HG03520 (cell line): ENCODE data around the gene SSR3.
"Not testable (repeated sequence)": the region's sequence is repeated elsewhere in the genome, so short reads cannot be mapped to it uniquely, and the experiment has no call there.

ENCODE experiments used
- ATAC-seq: cut with Tn5 transposase; IDR thresholded peaks from one replicate; pipeline ENCODE4 v1.9.1; 2021; ENCODE audit warnings: mild to moderate bottlenecking, moderate library complexity; ENCODE audit not compliant: unreplicated experiment

Gene SSR3

GRCh38 chr3:156576651-156577348 lies 21.9 kb upstream of the SSR3 start:
- ATAC-seq, result no peak

- no peak for ATAC-seq
Measured at GRCh38 chr3:156576051-156576450, 21.1 kb upstream of the SSR3 start.

- ATAC-seq, result no peak
Measured at GRCh38 chr3:156575641-156576040, 20.7 kb upstream of the SSR3 start.

GRCh38 chr3:156569881-156570280 lies 15.0 kb upstream of the SSR3 start:
- ATAC-seq, result not testable (repeated sequence)

GRCh38 chr3:156569016-156569415 lies 14.1 kb upstream of the SSR3 start:
- not testable (repeated sequence) for ATAC-seq

GRCh38 chr3:156563900-156564682 lies 9.2 kb upstream of the SSR3 start:
- ATAC-seq, result no peak

GRCh38 chr3:156562486-156562885 lies 7.6 kb upstream of the SSR3 start:
- not testable (repeated sequence) for ATAC-seq

- ATAC-seq, result no peak
Measured at GRCh38 chr3:156561533-156561932, 6.6 kb upstream of the SSR3 start.

GRCh38 chr3:156559321-156559720 lies 4.4 kb upstream of the SSR3 start:
- no peak for ATAC-seq

GRCh38 chr3:156558389-156558788 lies 3.5 kb upstream of the SSR3 start:
- ATAC-seq, result no peak

- ATAC-seq, result no peak
Measured at GRCh38 chr3:156554515-156554841, 439 bp downstream of the SSR3 start.

- no peak for ATAC-seq
Measured at GRCh38 chr3:156553705-156554356, 1.1 kb downstream of the SSR3 start.

- no peak for ATAC-seq
Measured at GRCh38 chr3:156552973-156553372, 1.9 kb downstream of the SSR3 start.

- ATAC-seq, result no peak
Measured at GRCh38 chr3:156551746-156552145, 3.2 kb downstream of the SSR3 start.

- ATAC-seq, result no peak
Measured at GRCh38 chr3:156551261-156551660, 3.7 kb downstream of the SSR3 start.

GRCh38 chr3:156548902-156549301 lies 6.0 kb downstream of the SSR3 start:
- ATAC-seq, result no peak

- no peak for ATAC-seq
Measured at GRCh38 chr3:156548041-156548687, 6.8 kb downstream of the SSR3 start.

GRCh38 chr3:156547637-156548036 lies 7.3 kb downstream of the SSR3 start:
- no peak for ATAC-seq

GRCh38 chr3:156543043-156543555 lies 11.8 kb downstream of the SSR3 start:
- no peak for ATAC-seq

- ATAC-seq, result no peak
Measured at GRCh38 chr3:156542101-156543042, 12.5 kb downstream of the SSR3 start.
